ENCODE data around the gene A4GALT. TPM values are rescaled to one million over a fixed set of nuclear protein-coding genes. Genes with fewer than 3 reads are reported as not detected.

Gene A4GALT
- total and polyA plus RNA-seq, 4 donors, result 8.6 to 29.3 (median 24.3) TPM

- Histone ChIP-seq H3K9ac (ENCODE audit: insufficient read depth in 1 of 2, low read length in 2 of 2) (no peak overlapping the region), H3K9me3 (ENCODE audit: control insufficient read depth in 4 of 4, insufficient read depth in 3 of 4, low read length in 3 of 4) (no peaks in the 10 kb centered on the region), H3K4me3 (no peak overlapping the region), H3K27ac (ENCODE audit: low read depth in 1 of 2, low read length in 1 of 2) (no peak overlapping the region), H3K27me3 (ENCODE audit: control insufficient read depth in 3 of 3, insufficient read depth in 3 of 3, low read length in 2 of 3) (peaks cover 0 to 12% (median 2%) of the 10 kb centered on the region in 3 donors), H3K36me3 (ENCODE audit: control insufficient read depth in 4 of 4, insufficient read depth in 4 of 4, low read length in 4 of 4) (no peaks in the 10 kb centered on the region), H3K4me1 (ENCODE audit: control insufficient read depth in 5 of 5, insufficient read depth in 5 of 5, low read length in 5 of 5) (no peaks in the 10 kb centered on the region)
- ATAC-seq (ENCODE audit: insufficient read depth, low FRiP score) (no peak), DNase-seq (no peak)
- TF ChIP-seq CTCF (IDR thresholded peaks at IDR 0.05; ENCODE audit: control extremely low read depth, extremely low read depth), result no peak
- 85 to 88% methylated on average over 6 of the region's 6 CpGs for WGBS, 2 donors
These were observed 6.1 kb upstream of the A4GALT start for GRCh38 chr22:42726811-42727210.

- Histone ChIP-seq H3K27ac (ENCODE audit: low read depth in 1 of 2, low read length in 1 of 2) (no peak overlapping the region), H3K27me3 (ENCODE audit: control insufficient read depth in 3 of 3, insufficient read depth in 3 of 3, low read length in 2 of 3) (peaks cover 0 to 21% (median 11%) of the 10 kb centered on the region in 3 donors), H3K4me3 (no peak overlapping the region), H3K9me3 (ENCODE audit: control insufficient read depth in 4 of 4, insufficient read depth in 3 of 4, low read length in 3 of 4) (no peaks in the 10 kb centered on the region), H3K4me1 (ENCODE audit: control insufficient read depth in 5 of 5, insufficient read depth in 5 of 5, low read length in 5 of 5) (peaks cover 0 to 5% (median 0%) of the 10 kb centered on the region in 5 donors), H3K36me3 (ENCODE audit: control insufficient read depth in 4 of 4, insufficient read depth in 4 of 4, low read length in 4 of 4) (no peaks in the 10 kb centered on the region), H3K9ac (ENCODE audit: insufficient read depth in 1 of 2, low read length in 2 of 2) (no peak overlapping the region)
- ATAC-seq (ENCODE audit: insufficient read depth, low FRiP score) (no peak), DNase-seq (no peak)
- WGBS, 2 donors, result 47 to 64% methylated on average over 6 of the region's 6 CpGs
- TF ChIP-seq CTCF (IDR thresholded peaks at IDR 0.05; ENCODE audit: control extremely low read depth, extremely low read depth), result no peak
These were observed 5.1 kb upstream of the A4GALT start for GRCh38 chr22:42725606-42726355.

GRCh38 chr22:42724062-42724461 lies 3.4 kb upstream of the A4GALT start:
- ATAC-seq (ENCODE audit: insufficient read depth, low FRiP score), result no peak
- Histone ChIP-seq H3K4me3 (no peak overlapping the region), H3K36me3 (ENCODE audit: control insufficient read depth in 4 of 4, insufficient read depth in 4 of 4, low read length in 4 of 4) (no peaks in the 10 kb centered on the region), H3K4me1 (ENCODE audit: control insufficient read depth in 5 of 5, insufficient read depth in 5 of 5, low read length in 5 of 5) (peaks cover 0 to 6% (median 0%) of the 10 kb centered on the region in 5 donors), H3K27me3 (ENCODE audit: control insufficient read depth in 3 of 3, insufficient read depth in 3 of 3, low read length in 2 of 3) (peaks cover 0 to 27% (median 18%) of the 10 kb centered on the region in 3 donors), H3K27ac (ENCODE audit: low read depth in 1 of 2, low read length in 1 of 2) (no peak overlapping the region), H3K9ac (ENCODE audit: insufficient read depth in 1 of 2, low read length in 2 of 2) (no peak overlapping the region), H3K9me3 (ENCODE audit: control insufficient read depth in 4 of 4, insufficient read depth in 3 of 4, low read length in 3 of 4) (no peaks in the 10 kb centered on the region)
- no peak for TF ChIP-seq CTCF (IDR thresholded peaks at IDR 0.05; ENCODE audit: control extremely low read depth, extremely low read depth)
- DNase-seq, result no peak
- 71 to 75% methylated on average over 5 of the region's 5 CpGs for WGBS, 2 donors
